Gastroesophageal sphincter (tissue), 4 donors: ENCODE measurements around the gene HIVEP3. TPM values are rescaled to one million over a fixed set of nuclear protein-coding genes. Genes with fewer than 3 reads are reported as not detected.
A peak's percentile ranks its signal among the peaks of the same experiment; 100 is the strongest.

ENCODE experiments used
- ATAC-seq: fragments of 150-250 bp; one replicate; pipeline ENCODE4 v1.9.1; 2016; ENCODE audit warnings: mild to moderate bottlenecking, moderate library complexity
- H3K27ac ChIP-seq, 4 donors: fragments of 200-600 bp; sonication (generic) in 3 of 4; 1 replicate in 3 of 4; 2 replicates in 1 of 4; pipeline ENCODE4 v1.5.1; 2016 to 2019
- H3K27me3 ChIP-seq: fragments of 200-600 bp; sonication (generic); one replicate; pipeline ENCODE4 v1.5.1; 2019
- H3K36me3 ChIP-seq, 2 donors: fragments of 200-600 bp; sonication (generic); one replicate each; pipeline ENCODE4 v1.5.1; 2019; ENCODE audit warnings: control low read depth in 1 of 2
- H3K4me1 ChIP-seq, 3 donors: fragments of 200-600 bp; sonication (generic); 1 replicate in 2 of 3; 2 replicates in 1 of 3; pipeline ENCODE4 v1.5.1; 2016 to 2019; ENCODE audit warnings: control low read depth in 2 of 3
- H3K4me3 ChIP-seq, 2 donors: fragments of 200-600 bp; sonication (generic); one replicate each; pipeline ENCODE4 v1.5.1; 2019; ENCODE audit warnings: mild to moderate bottlenecking in 1 of 2, moderate library complexity in 1 of 2
- H3K9me3 ChIP-seq, 3 donors: fragments of 200-600 bp; sonication (generic); one replicate each; pipeline ENCODE4 v1.5.1; 2017 to 2019; ENCODE audit warnings: control low read depth in 2 of 3
- CTCF ChIP-seq, 4 experiments: fragments of 200-600 bp in 2 of 4; fragments of 450-650 bp in 2 of 4; sonication (generic) in 1 of 4; IDR thresholded peaks; one replicate each; pipeline ENCODE4 v1.5.1; 2017 to 2019; ENCODE audit warnings: antibody characterized with exemption in 4 of 4, mild to moderate bottlenecking in 2 of 4, moderate library complexity in 2 of 4
- EP300 ChIP-seq: sonication (generic); formaldehyde crosslinking; IDR thresholded peaks from one replicate; pipeline ENCODE4 v1.6.1; 2017; ENCODE audit warnings: antibody characterized with exemption, mild to moderate bottlenecking
- POLR2A ChIP-seq, 2 donors: fragments of 450-650 bp; IDR thresholded peaks; one replicate each; pipeline ENCODE4 v1.6.1; 2017; ENCODE audit warnings: antibody characterized with exemption in 2 of 2, mild to moderate bottlenecking in 2 of 2, moderate library complexity in 1 of 2
- POLR2AphosphoS5 ChIP-seq: sonication (generic); formaldehyde crosslinking; IDR thresholded peaks from one replicate; pipeline ENCODE4 v1.6.1; 2017; ENCODE audit warnings: antibody characterized with exemption
- WGBS, 2 donors: methylation state at CpG; one replicate each; pipeline ENCODE4 v1.1.5; 2018; ENCODE audit warnings: low coverage in 1 of 2; 5-methylcytosine and 5-hydroxymethylcytosine counted together
- total RNA-seq, 4 donors: library from RNA; depleted of rRNA; stranded (reverse); fragments of >200 nt; gene quantifications; one replicate each; pipeline ENCODE4 v1.1.0, GENCODE V29; 2016

HIVEP3 gene
- total RNA-seq, 4 donors from 2014 or later: 1.9 to 3.8 (median 2.8) TPM

GRCh38 chr1:41537788-41538351, 380.9 kb downstream of the HIVEP3 start:
- Histone ChIP-seq H3K36me3 (no peaks in the 10 kb centered on the region), H3K4me1 (peaks cover 0 to 31% (median 8%) of the 10 kb centered on the region in 3 donors), H3K27ac (no peak overlapping the region), H3K27me3 (no peaks in the 10 kb centered on the region), H3K4me3 (no peak overlapping the region), H3K9me3 (no peaks in the 10 kb centered on the region)
- TF ChIP-seq CTCF (IDR thresholded peaks at IDR 0.05) (no peak), EP300 (no peak), POLR2A (IDR thresholded peaks at IDR 0.05) (no peak), POLR2AphosphoS5 (peak; percentile 60)
- 25 to 26% methylated on average over 8 of the region's 10 CpGs for WGBS, 2 donors
- ATAC-seq: peak; percentile 72

DNA sequence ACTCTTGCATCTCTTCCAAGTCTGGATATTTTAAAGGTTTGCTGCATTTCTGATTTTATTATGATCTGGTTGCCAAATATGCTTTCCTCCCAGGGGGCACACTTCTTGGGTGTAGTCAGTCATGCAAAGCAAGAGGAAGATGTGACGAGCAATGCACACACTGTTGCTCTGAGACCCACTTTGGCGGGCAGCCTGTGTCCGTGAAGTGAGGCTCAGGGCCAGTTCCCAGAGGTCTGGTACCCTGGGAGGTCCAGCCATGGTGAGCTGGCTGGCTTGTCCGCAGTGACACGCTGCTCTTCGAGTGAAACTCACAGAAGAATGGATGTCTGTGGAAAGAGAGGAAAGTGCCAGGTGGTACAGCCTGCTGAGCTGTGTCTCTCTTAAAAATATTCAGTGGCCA, 381.5 kb downstream of the HIVEP3 start:
- no peak for TF ChIP-seq CTCF (IDR thresholded peaks at IDR 0.05)
- no peak for TF ChIP-seq POLR2A (IDR thresholded peaks at IDR 0.05)
- TF ChIP-seq POLR2AphosphoS5: no peak
- TF ChIP-seq EP300: no peak
- Histone ChIP-seq H3K4me3 (no peak overlapping the region), H3K27me3 (no peaks in the 10 kb centered on the region), H3K9me3 (no peaks in the 10 kb centered on the region), H3K4me1 (peaks cover 0 to 31% (median 8%) of the 10 kb centered on the region in 3 donors), H3K27ac (no peak overlapping the region), H3K36me3 (no peaks in the 10 kb centered on the region)
- WGBS, 2 donors: 55% methylated on average over 5 of the region's 6 CpGs; no CpG with 5 or more reads in 1 of the 2 donors
- ATAC-seq: no peak

DNA sequence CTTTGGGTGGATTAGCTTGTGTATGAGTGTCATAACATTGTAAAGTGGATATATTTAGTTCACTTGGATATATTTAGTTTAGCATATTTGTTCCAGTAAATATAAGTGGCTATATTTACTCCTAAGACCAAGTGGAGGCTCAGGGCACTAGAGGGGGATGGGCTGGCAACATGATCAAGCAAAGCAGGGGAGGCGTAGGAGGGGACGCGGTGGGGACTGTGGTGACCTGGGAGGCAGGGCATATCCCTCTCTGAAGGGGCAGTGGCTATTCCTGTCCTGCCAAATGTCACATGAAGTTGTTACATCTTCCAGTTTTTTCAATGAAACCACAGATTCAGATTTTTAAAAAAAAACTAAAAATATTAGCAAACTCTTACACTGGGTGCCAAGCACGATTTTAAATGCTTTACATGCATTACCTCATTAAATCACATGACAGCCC, 382.3 kb downstream of the HIVEP3 start:
- Histone ChIP-seq H3K4me1 (peaks cover 0 to 31% (median 8%) of the 10 kb centered on the region in 3 donors), H3K36me3 (no peaks in the 10 kb centered on the region), H3K27ac (no peak overlapping the region), H3K9me3 (no peaks in the 10 kb centered on the region), H3K27me3 (no peaks in the 10 kb centered on the region), H3K4me3 (no peak overlapping the region)
- ATAC-seq: no peak
- 84 to 89% methylated on average over 4 of the region's 4 CpGs for WGBS, 2 donors
- TF ChIP-seq POLR2A (IDR thresholded peaks at IDR 0.05) (no peak), POLR2AphosphoS5 (peak; percentile 26)

- WGBS, 2 donors: 82 to 94% methylated on average over 3 to 5 of the region's 5 CpGs
- no peak overlapping the region for H3K27ac ChIP-seq
- H3K36me3 ChIP-seq: no peaks in the 10 kb centered on the region
- H3K9me3 ChIP-seq: no peaks in the 10 kb centered on the region
- no peaks in the 10 kb centered on the region for H3K27me3 ChIP-seq
- no peak overlapping the region for H3K4me3 ChIP-seq
- TF ChIP-seq POLR2A (IDR thresholded peaks at IDR 0.05): no peak
- TF ChIP-seq CTCF (IDR thresholded peaks at IDR 0.05): no peak
- no peak for TF ChIP-seq EP300
- TF ChIP-seq POLR2AphosphoS5: no peak
- no peak for ATAC-seq
- peaks cover 0 to 31% (median 8%) of the 10 kb centered on the region in 3 donors for H3K4me1 ChIP-seq
Measured at GRCh38 chr1:41535716-41536115, 383.0 kb downstream of the HIVEP3 start.

GRCh38 chr1:41535276-41535675, 383.4 kb downstream of the HIVEP3 start:
- Histone ChIP-seq H3K27ac (no peak overlapping the region), H3K27me3 (no peaks in the 10 kb centered on the region), H3K36me3 (no peaks in the 10 kb centered on the region), H3K9me3 (no peaks in the 10 kb centered on the region), H3K4me3 (no peak overlapping the region), H3K4me1 (peaks cover 0 to 31% (median 8%) of the 10 kb centered on the region in 3 donors)
- TF ChIP-seq POLR2A (IDR thresholded peaks at IDR 0.05) (no peak), EP300 (no peak), POLR2AphosphoS5 (no peak), CTCF (IDR thresholded peaks at IDR 0.05) (no peak)
- 96 to 100% methylated on average over 2 to 4 of the region's 6 CpGs for whole genome bisulfite sequencing, 2 donors
- no peak for ATAC-seq
